OCI-LY3 (cell line): ENCODE results near the gene SPCS2.

ENCODE experiments used
- CTCF ChIP-seq: fragments of 200-600, 300-600 bp; sonication (generic); IDR thresholded peaks from 2 replicates; pipeline ENCODE4 v1.5.1; 2014; ENCODE audit warnings: antibody characterized with exemption, low read length, low read depth
- EZH2phosphoT487 ChIP-seq: fragments of 200-600 bp; shearing (Covaris generic); IDR thresholded peaks from 2 replicates; pipeline ENCODE4 v1.6.1; 2018; ENCODE audit warnings: antibody characterized with exemption, mixed run types, low read depth

GRCh38 chr11:75001686-75002085 lies 52.6 kb downstream of the SPCS2 start:
- TF ChIP-seq CTCF: no peak
- TF ChIP-seq EZH2phosphoT487: no peak
